SK-N-SH treated with all-trans-retinoic acid at 6 μM for 48 hours (cell line): ENCODE data around the gene DTNBP1.

Experiments used
- ATAC-seq: fragments of 200-7000 bp; cut with Tn5 transposase; 3 replicates; pipeline ENCODE4 v1.9.1; 2020; ENCODE audit warnings: mild to moderate bottlenecking, moderate library complexity
- ARNTL ChIP-seq: fragments of 450-650 bp; formaldehyde crosslinking; IDR thresholded peaks from 2 replicates; pipeline ENCODE4 v1.5.0; 2020; ENCODE audit warnings: low read depth, mild to moderate bottlenecking, moderate library complexity, borderline replicate concordance
- CREB5 ChIP-seq: fragments of 250-450 bp; sonication (Bioruptor Pico); IDR thresholded peaks from 2 replicates; pipeline ENCODE4 v1.5.1; 2020; ENCODE audit warnings: low read depth, mild to moderate bottlenecking, moderate library complexity
- CSDC2 ChIP-seq: fragments of 250-450 bp; sonication (Bioruptor Pico); IDR thresholded peaks from 2 replicates; pipeline ENCODE4 v1.5.0; 2020; ENCODE audit warnings: mild to moderate bottlenecking, moderate library complexity
- CSRNP3 ChIP-seq: fragments of 250-450 bp; sonication (Bioruptor Pico); IDR thresholded peaks from 2 replicates; pipeline ENCODE4 v1.5.1; 2021; ENCODE audit warnings: mild to moderate bottlenecking, moderate library complexity
- ESRRG ChIP-seq: fragments of 250-450 bp; sonication (Bioruptor Pico); IDR thresholded peaks from 2 replicates; pipeline ENCODE4 v1.6.1; 2021; ENCODE audit warnings: mild to moderate bottlenecking
- ISL1 ChIP-seq: fragments of 250-450 bp; sonication (Bioruptor Pico); IDR thresholded peaks from 2 replicates; pipeline ENCODE4 v2.1.2; 2022; ENCODE audit warnings: mild to moderate bottlenecking, moderate library complexity
- OSR1 ChIP-seq: fragments of 250-450 bp; sonication (Bioruptor Pico); IDR thresholded peaks from 2 replicates; pipeline ENCODE4 v1.8.0; 2022; ENCODE audit warnings: moderate library complexity, mild to moderate bottlenecking, inconsistent platforms
- SNAI2 ChIP-seq: fragments of 250-450 bp; sonication (Bioruptor Pico); IDR thresholded peaks from 2 replicates; pipeline ENCODE4 v1.5.0; 2020; ENCODE audit warnings: mild to moderate bottlenecking, moderate library complexity
- TCF4 ChIP-seq: fragments of 250-450 bp; sonication (Bioruptor Pico); IDR thresholded peaks from 2 replicates; pipeline ENCODE4 v1.8.0; 2021; ENCODE audit warnings: mild to moderate bottlenecking, moderate library complexity, borderline replicate concordance
- TOX ChIP-seq: fragments of 250-450 bp; sonication (Bioruptor Pico); IDR thresholded peaks from 2 replicates; pipeline ENCODE4 v1.8.0; 2021; ENCODE audit warnings: mild to moderate bottlenecking, moderate library complexity, borderline replicate concordance
- ZC3H10 ChIP-seq: fragments of 250-450 bp; sonication (Bioruptor Pico); IDR thresholded peaks from 2 replicates; pipeline ENCODE4 v1.5.1; 2021; ENCODE audit warnings: mild to moderate bottlenecking, moderate library complexity
- ZFP3 ChIP-seq: fragments of 250-450 bp; sonication (Bioruptor Pico); IDR thresholded peaks from 2 replicates; pipeline ENCODE4 v1.5.0; 2020; ENCODE audit warnings: mild to moderate bottlenecking, moderate library complexity
- ZFP30 ChIP-seq: fragments of 450-650 bp; formaldehyde crosslinking; IDR thresholded peaks from 2 replicates; pipeline ENCODE4 v1.5.0; 2022; ENCODE audit warnings: mild to moderate bottlenecking, moderate library complexity
- ZNF565 ChIP-seq: fragments of 450-650 bp; formaldehyde crosslinking; conservative IDR thresholded peaks from 2 replicates; pipeline ENCODE4 v1.5.0; 2020; ENCODE audit warnings: low read depth, mild to moderate bottlenecking, moderate library complexity
- ZNF70 ChIP-seq: fragments of 450-650 bp; formaldehyde crosslinking; IDR thresholded peaks from 2 replicates; pipeline ENCODE4 v1.5.0; 2020; ENCODE audit warnings: mild to moderate bottlenecking, moderate library complexity
- ZNF8 ChIP-seq: fragments of 450-650 bp; formaldehyde crosslinking; IDR thresholded peaks from 2 replicates; pipeline ENCODE4 v1.5.0; 2020; ENCODE audit warnings: mild to moderate bottlenecking, moderate library complexity
- TF ChIP-seq, protein P1 (sequence below): fragments of 250-450 bp; sonication (Bioruptor Pico); IDR thresholded peaks from 2 replicates; pipeline ENCODE4 v1.5.0; 2020; ENCODE audit warnings: mild to moderate bottlenecking, moderate library complexity
- TF ChIP-seq, protein P2 (sequence below): fragments of 250-450 bp; sonication (Bioruptor Pico); IDR thresholded peaks from 2 replicates; pipeline ENCODE4 v1.8.0; 2021; ENCODE audit warnings: low read depth, mild to moderate bottlenecking, moderate library complexity, borderline replicate concordance
- TF ChIP-seq, protein P3 (sequence below): fragments of 250-450 bp; sonication (Bioruptor Pico); IDR thresholded peaks from 2 replicates; pipeline ENCODE4 v1.8.0; 2020; ENCODE audit warnings: mild to moderate bottlenecking, moderate library complexity, borderline replicate concordance

DTNBP1 gene

DNA sequence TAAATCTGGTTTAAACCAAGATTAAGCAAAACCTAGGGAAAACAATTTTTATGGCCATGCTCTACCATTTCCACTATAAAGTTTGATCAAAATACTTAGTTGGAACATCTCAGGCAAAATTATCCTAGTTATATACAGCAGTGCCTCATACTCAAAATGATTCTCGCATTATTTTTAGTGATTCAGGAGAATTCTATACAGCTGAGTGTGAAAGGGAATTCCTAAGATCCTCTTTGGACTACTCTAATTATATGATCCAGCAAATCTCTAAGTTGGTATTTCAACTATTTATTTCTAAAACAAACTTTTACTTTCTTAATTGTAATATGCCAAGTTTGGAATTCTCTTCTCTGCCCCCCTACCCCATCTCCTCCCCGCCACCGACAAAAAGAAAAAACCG is 8.6 kb downstream of the DTNBP1 start:
- ATAC-seq, result no peak

GRCh38 chr6:15653581-15653980 is 9.2 kb downstream of the DTNBP1 start:
- ATAC-seq, result no peak
- TF ChIP-seq, protein P1, sequence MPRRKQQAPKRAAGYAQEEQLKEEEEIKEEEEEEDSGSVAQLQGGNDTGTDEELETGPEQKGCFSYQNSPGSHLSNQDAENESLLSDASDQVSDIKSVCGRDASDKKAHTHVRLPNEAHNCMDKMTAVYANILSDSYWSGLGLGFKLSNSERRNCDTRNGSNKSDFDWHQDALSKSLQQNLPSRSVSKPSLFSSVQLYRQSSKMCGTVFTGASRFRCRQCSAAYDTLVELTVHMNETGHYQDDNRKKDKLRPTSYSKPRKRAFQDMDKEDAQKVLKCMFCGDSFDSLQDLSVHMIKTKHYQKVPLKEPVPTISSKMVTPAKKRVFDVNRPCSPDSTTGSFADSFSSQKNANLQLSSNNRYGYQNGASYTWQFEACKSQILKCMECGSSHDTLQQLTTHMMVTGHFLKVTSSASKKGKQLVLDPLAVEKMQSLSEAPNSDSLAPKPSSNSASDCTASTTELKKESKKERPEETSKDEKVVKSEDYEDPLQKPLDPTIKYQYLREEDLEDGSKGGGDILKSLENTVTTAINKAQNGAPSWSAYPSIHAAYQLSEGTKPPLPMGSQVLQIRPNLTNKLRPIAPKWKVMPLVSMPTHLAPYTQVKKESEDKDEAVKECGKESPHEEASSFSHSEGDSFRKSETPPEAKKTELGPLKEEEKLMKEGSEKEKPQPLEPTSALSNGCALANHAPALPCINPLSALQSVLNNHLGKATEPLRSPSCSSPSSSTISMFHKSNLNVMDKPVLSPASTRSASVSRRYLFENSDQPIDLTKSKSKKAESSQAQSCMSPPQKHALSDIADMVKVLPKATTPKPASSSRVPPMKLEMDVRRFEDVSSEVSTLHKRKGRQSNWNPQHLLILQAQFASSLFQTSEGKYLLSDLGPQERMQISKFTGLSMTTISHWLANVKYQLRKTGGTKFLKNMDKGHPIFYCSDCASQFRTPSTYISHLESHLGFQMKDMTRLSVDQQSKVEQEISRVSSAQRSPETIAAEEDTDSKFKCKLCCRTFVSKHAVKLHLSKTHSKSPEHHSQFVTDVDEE (CRISPR knock-in tag), result no peak
- TF ChIP-seq, protein P2, sequence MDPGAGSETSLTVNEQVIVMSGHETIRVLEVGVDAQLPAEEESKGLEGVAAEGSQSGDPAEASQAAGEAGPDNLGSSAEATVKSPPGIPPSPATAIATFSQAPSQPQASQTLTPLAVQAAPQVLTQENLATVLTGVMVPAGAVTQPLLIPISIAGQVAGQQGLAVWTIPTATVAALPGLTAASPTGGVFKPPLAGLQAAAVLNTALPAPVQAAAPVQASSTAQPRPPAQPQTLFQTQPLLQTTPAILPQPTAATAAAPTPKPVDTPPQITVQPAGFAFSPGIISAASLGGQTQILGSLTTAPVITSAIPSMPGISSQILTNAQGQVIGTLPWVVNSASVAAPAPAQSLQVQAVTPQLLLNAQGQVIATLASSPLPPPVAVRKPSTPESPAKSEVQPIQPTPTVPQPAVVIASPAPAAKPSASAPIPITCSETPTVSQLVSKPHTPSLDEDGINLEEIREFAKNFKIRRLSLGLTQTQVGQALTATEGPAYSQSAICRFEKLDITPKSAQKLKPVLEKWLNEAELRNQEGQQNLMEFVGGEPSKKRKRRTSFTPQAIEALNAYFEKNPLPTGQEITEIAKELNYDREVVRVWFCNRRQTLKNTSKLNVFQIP (CRISPR knock-in tag), result no peak
- TF ChIP-seq ZFP30 (no peak), ZNF8 (CRISPR knock-in tag) (no peak), ZNF70 (CRISPR knock-in tag) (no peak), ZFP3 (no peak), ISL1 (CRISPR knock-in tag) (no peak), ARNTL (CRISPR knock-in tag) (no peak), TCF4 (CRISPR knock-in tag) (no peak), CSDC2 (CRISPR knock-in tag) (no peak)

More for the DNA sequence above, 8.6 kb downstream of the DTNBP1 start:
- no peak for TF ChIP-seq TOX
- TF ChIP-seq OSR1 (CRISPR knock-in tag), result no peak
- TF ChIP-seq CSRNP3 (CRISPR knock-in tag), result no peak
- TF ChIP-seq ZFP30, result no peak
- TF ChIP-seq ZNF70 (CRISPR knock-in tag), result no peak
- no peak for TF ChIP-seq ARNTL (CRISPR knock-in tag)
- TF ChIP-seq, protein P2 (CRISPR knock-in tag), result no peak
- no peak for TF ChIP-seq TCF4 (CRISPR knock-in tag)
- no peak for TF ChIP-seq ISL1 (CRISPR knock-in tag)
- no peak for TF ChIP-seq ESRRG (CRISPR knock-in tag)
- no peak for TF ChIP-seq ZNF8 (CRISPR knock-in tag)
- no peak for TF ChIP-seq ZFP3
- no peak for TF ChIP-seq SNAI2 (CRISPR knock-in tag)
- TF ChIP-seq, protein P1 (CRISPR knock-in tag), result no peak
- TF ChIP-seq CREB5 (CRISPR knock-in tag), result no peak
- TF ChIP-seq, protein P3, sequence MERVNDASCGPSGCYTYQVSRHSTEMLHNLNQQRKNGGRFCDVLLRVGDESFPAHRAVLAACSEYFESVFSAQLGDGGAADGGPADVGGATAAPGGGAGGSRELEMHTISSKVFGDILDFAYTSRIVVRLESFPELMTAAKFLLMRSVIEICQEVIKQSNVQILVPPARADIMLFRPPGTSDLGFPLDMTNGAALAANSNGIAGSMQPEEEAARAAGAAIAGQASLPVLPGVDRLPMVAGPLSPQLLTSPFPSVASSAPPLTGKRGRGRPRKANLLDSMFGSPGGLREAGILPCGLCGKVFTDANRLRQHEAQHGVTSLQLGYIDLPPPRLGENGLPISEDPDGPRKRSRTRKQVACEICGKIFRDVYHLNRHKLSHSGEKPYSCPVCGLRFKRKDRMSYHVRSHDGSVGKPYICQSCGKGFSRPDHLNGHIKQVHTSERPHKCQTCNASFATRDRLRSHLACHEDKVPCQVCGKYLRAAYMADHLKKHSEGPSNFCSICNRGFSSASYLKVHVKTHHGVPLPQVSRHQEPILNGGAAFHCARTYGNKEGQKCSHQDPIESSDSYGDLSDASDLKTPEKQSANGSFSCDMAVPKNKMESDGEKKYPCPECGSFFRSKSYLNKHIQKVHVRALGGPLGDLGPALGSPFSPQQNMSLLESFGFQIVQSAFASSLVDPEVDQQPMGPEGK (CRISPR knock-in tag), result no peak
- TF ChIP-seq ZC3H10 (CRISPR knock-in tag), result no peak
- no peak for TF ChIP-seq ZNF565
- no peak for TF ChIP-seq CSDC2 (CRISPR knock-in tag)
